Cardiac muscle cell (in vitro differentiated cells and primary cell): ENCODE results near the gene PRKG2. TPM values are rescaled to one million over a fixed set of nuclear protein-coding genes. Genes with fewer than 3 reads are reported as not detected.

Experiments
- DNase-seq, 2 donors: peaks; one replicate each; pipeline versions ENCODE4 v3.0.0 to v3.0.0-alpha.2; 2010 to 2017; ENCODE audit warnings: low read depth in 1 of 2, low spot score in 1 of 2
- H3K27ac ChIP-seq: fragments of 200-600 bp; sonication (generic); 2 replicates; pipeline ENCODE4 v1.5.1; 2016
- H3K27me3 ChIP-seq: fragments of 200-600 bp; sonication (generic); 2 replicates; pipeline ENCODE4 v1.6.0; 2016; ENCODE audit warnings: control low read depth
- H3K36me3 ChIP-seq: fragments of 200-600 bp; sonication (generic); 2 replicates; pipeline ENCODE4 v1.5.1; 2016; ENCODE audit warnings: control low read depth
- H3K4me1 ChIP-seq: fragments of 200-600 bp; sonication (generic); 2 replicates; pipeline ENCODE4 v1.8.1; 2017; ENCODE audit warnings: low read depth, mild to moderate bottlenecking, mixed run types
- H3K4me3 ChIP-seq: fragments of 200-600 bp; sonication (generic); 2 replicates; pipeline ENCODE4 v1.5.1; 2016; ENCODE audit warnings: mild to moderate bottlenecking
- H3K9me3 ChIP-seq: fragments of 200-600 bp; sonication (generic); 2 replicates; pipeline ENCODE4 v1.5.1; 2017; ENCODE audit warnings: low read depth, mild to moderate bottlenecking, control low read depth
- CTCF ChIP-seq: IDR thresholded peaks from 2 replicates; pipeline ENCODE4 v1.5.1; 2012; ENCODE audit warnings: low read depth, mild to moderate bottlenecking, low read length
- polyA plus RNA-seq: library from polyadenylated mRNA; unstranded; fragments of >200 nt; fragmentation: Nextera tagmentation; extraction: Ambion mirVana; gene quantifications from 2 replicates; pipeline ENCODE4 v1.2.1, GENCODE V29; 2016
- total RNA-seq: library from RNA; depleted of rRNA; stranded (reverse); fragments of >200 nt; gene quantifications from 2 replicates; pipeline ENCODE4 v1.2.3, GENCODE V29; 2016

Gene PRKG2
- total and polyA plus RNA-seq, 2 experiments from 2014 or later, result 0.35 to 0.54 TPM

DNA sequence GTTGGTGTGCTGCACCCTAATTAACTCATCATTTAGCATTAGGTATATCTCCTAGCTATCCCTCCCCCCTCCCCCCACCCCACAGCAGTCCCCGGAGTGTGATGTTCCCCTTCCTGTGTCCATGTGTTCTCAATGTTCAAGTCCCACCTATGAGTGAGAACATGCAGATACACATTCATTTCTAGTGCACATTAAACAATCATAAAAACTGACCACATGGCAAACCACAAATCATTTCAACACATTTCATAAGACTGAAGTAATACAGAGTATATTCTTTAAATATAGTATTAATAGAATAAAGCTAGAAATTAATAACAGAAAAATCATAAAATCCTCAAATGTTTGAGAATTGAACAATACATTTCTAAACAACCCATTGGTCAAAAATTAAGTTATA, 34.1 kb downstream of the PRKG2 start:
- no peak overlapping the region for H3K4me3 ChIP-seq
- H3K36me3 ChIP-seq, result no peaks in the 10 kb centered on the region
- H3K27me3 ChIP-seq, result no peaks in the 10 kb centered on the region
- peak in 1 of 2 donors; percentile 53 for DNase-seq
- no peak overlapping the region for H3K27ac ChIP-seq
- no peak for TF ChIP-seq CTCF
- H3K4me1 ChIP-seq, result no peaks in the 10 kb centered on the region
- no peaks in the 10 kb centered on the region for H3K9me3 ChIP-seq

GRCh38 chr4:81179326-81179725, 35.7 kb downstream of the PRKG2 start:
- H3K4me1 ChIP-seq, result no peaks in the 10 kb centered on the region

GRCh38 chr4:81173213-81173612, 41.8 kb downstream of the PRKG2 start:
- Histone ChIP-seq H3K9me3 (no peaks in the 10 kb centered on the region), H3K27ac (no peak overlapping the region), H3K4me1 (no peaks in the 10 kb centered on the region), H3K4me3 (no peak overlapping the region), H3K27me3 (no peaks in the 10 kb centered on the region), H3K36me3 (no peaks in the 10 kb centered on the region)
- DNase-seq, result no peak
- TF ChIP-seq CTCF, result no peak

More at GRCh38 chr4:81179326-81179725, 35.7 kb downstream of the PRKG2 start:
- Histone ChIP-seq H3K36me3 (no peaks in the 10 kb centered on the region), H3K27ac (no peak overlapping the region), H3K27me3 (no peaks in the 10 kb centered on the region), H3K4me3 (no peak overlapping the region), H3K9me3 (no peaks in the 10 kb centered on the region)
- no peak for TF ChIP-seq CTCF
- no peak for DNase-seq

- Histone ChIP-seq H3K27me3 (no peaks in the 10 kb centered on the region), H3K36me3 (no peaks in the 10 kb centered on the region), H3K27ac (no peak overlapping the region), H3K4me1 (no peaks in the 10 kb centered on the region), H3K4me3 (no peak overlapping the region), H3K9me3 (no peaks in the 10 kb centered on the region)
- no peak for DNase-seq
- TF ChIP-seq CTCF, result no peak
Observed at GRCh38 chr4:81166458-81167160, 48.4 kb downstream of the PRKG2 start.

GRCh38 chr4:81165861-81166430, 49.1 kb downstream of the PRKG2 start:
- no peaks in the 10 kb centered on the region for H3K9me3 ChIP-seq
- H3K27ac ChIP-seq, result no peak overlapping the region
- TF ChIP-seq CTCF, result no peak
- H3K27me3 ChIP-seq, result no peaks in the 10 kb centered on the region
- no peak for DNase-seq
- no peak overlapping the region for H3K4me3 ChIP-seq
- H3K4me1 ChIP-seq, result no peaks in the 10 kb centered on the region
- H3K36me3 ChIP-seq, result no peaks in the 10 kb centered on the region
